ENCODE results near the gene ATP5F1E.

Gene ATP5F1E

GRCh38 chr20:59063358-59064213 is 31.5 kb upstream of the ATP5F1E start:
- Histone ChIP-seq H3K27ac (ENCODE audit: low read depth, low read length) (no peak overlapping the region), H3K36me3 (ENCODE audit: insufficient read depth, low read length) (no peaks in the 10 kb centered on the region), H3K4me3 (ENCODE audit: low read length) (no peak overlapping the region), H3K27me3 (ENCODE audit: insufficient read depth, low read length) (no peaks in the 10 kb centered on the region), H3K9ac (ENCODE audit: low read depth, low read length) (no peak overlapping the region), H3K4me1 (ENCODE audit: insufficient read depth, low read length) (no peaks in the 10 kb centered on the region), H3K9me3 (ENCODE audit: insufficient read depth, low read depth, low read length) (no peaks in the 10 kb centered on the region)
- 63% methylated on average over 20 of the region's 22 CpGs for WGBS

DNA sequence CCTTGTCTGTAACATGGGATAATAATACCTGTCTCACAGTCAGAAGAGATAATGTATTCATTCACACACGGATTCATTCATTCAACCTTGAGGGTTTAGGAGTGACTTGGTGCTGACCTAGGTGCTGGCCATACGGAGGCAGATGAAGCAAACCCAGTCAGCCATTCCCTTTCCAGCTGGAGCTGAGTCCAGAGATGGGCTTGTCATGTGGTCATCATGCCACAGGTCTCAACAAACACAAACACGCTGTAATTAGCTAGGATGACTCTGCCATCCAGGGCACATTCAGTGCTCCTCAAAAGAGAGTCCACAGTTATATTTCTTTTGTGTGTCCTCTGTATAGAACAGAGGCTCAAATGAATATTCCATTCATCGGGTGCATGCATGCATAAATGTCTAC is 29.9 kb upstream of the ATP5F1E start:
- Histone ChIP-seq H3K36me3 (ENCODE audit: insufficient read depth, low read length) (no peaks in the 10 kb centered on the region), H3K4me1 (ENCODE audit: insufficient read depth, low read length) (no peaks in the 10 kb centered on the region)
- 78% methylated on average over 4 of the region's 4 CpGs for WGBS

GRCh38 chr20:59055302-59055701 is 23.2 kb upstream of the ATP5F1E start:
- H3K4me3 ChIP-seq (ENCODE audit: low read length) = no peak overlapping the region
- H3K36me3 ChIP-seq (ENCODE audit: insufficient read depth, low read length) = no peaks in the 10 kb centered on the region
- H3K4me1 ChIP-seq (ENCODE audit: insufficient read depth, low read length) = no peaks in the 10 kb centered on the region
- no peaks in the 10 kb centered on the region for H3K9me3 ChIP-seq (ENCODE audit: insufficient read depth, low read depth, low read length)
- no peak overlapping the region for H3K9ac ChIP-seq (ENCODE audit: low read depth, low read length)
- WGBS = 91% methylated on average over 7 of the region's 7 CpGs
- no peak overlapping the region for H3K27ac ChIP-seq (ENCODE audit: low read depth, low read length)
- peaks cover 9% of the 10 kb centered on the region for H3K27me3 ChIP-seq (ENCODE audit: insufficient read depth, low read length)

More for the DNA sequence above, 29.9 kb upstream of the ATP5F1E start:
- Histone ChIP-seq H3K27ac (ENCODE audit: low read depth, low read length) (no peak overlapping the region), H3K9me3 (ENCODE audit: insufficient read depth, low read depth, low read length) (no peaks in the 10 kb centered on the region), H3K4me3 (ENCODE audit: low read length) (no peak overlapping the region), H3K27me3 (ENCODE audit: insufficient read depth, low read length) (no peaks in the 10 kb centered on the region), H3K9ac (ENCODE audit: low read depth, low read length) (no peak overlapping the region)

GRCh38 chr20:59051666-59052185 is 19.6 kb upstream of the ATP5F1E start:
- 85% methylated on average over 5 of the region's 6 CpGs for WGBS
- Histone ChIP-seq H3K9me3 (ENCODE audit: insufficient read depth, low read depth, low read length) (no peaks in the 10 kb centered on the region), H3K27me3 (ENCODE audit: insufficient read depth, low read length) (peaks cover 26% of the 10 kb centered on the region), H3K36me3 (ENCODE audit: insufficient read depth, low read length) (no peaks in the 10 kb centered on the region), H3K9ac (ENCODE audit: low read depth, low read length) (no peak overlapping the region), H3K27ac (ENCODE audit: low read depth, low read length) (no peak overlapping the region), H3K4me1 (ENCODE audit: insufficient read depth, low read length) (no peaks in the 10 kb centered on the region), H3K4me3 (ENCODE audit: low read length) (no peak overlapping the region)

DNA sequence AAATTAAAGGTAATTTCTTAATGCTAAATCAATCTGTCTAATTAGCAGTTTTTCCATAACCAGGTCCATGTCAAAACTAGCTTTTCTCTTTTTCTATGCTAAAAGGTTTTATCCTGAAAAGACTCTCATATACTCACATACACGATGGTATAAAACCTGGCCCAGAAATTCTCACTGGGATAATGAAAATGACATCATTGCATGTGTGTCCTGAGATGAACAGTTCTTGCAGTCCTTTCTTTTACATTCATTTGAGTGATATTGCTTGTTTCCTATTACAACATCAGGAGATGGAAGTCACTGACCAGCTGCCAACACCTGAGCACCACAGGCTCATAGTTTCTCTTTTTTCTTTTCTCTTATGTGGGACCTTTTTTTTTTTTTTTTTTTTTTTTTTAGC is 18.3 kb upstream of the ATP5F1E start:
- H3K4me3 ChIP-seq (ENCODE audit: low read length) = no peak overlapping the region
- H3K27ac ChIP-seq (ENCODE audit: low read depth, low read length) = no peak overlapping the region
- no peaks in the 10 kb centered on the region for H3K4me1 ChIP-seq (ENCODE audit: insufficient read depth, low read length)
- no peaks in the 10 kb centered on the region for H3K9me3 ChIP-seq (ENCODE audit: insufficient read depth, low read depth, low read length)
- H3K9ac ChIP-seq (ENCODE audit: low read depth, low read length) = no peak overlapping the region
- H3K36me3 ChIP-seq (ENCODE audit: insufficient read depth, low read length) = no peaks in the 10 kb centered on the region
- 90% methylated on average over 1 of the region's 1 CpG for WGBS
- peaks cover 28% of the 10 kb centered on the region for H3K27me3 ChIP-seq (ENCODE audit: insufficient read depth, low read length)

DNA sequence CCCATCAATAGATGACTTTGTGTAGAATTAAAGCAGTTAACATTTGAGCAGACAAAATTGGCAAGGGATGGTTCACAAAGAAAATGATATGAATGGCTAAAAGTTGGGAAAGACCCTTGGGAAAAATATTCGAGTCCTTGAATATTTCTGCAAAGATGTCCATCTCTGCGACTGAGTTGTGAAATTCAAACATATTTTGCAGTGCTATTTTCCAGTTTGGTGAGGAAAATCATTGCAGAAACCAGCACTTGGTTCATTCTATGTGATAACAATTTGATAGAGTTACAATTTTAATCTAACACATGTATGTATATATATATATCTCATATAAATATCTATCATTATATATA is 16.5 kb upstream of the ATP5F1E start:
- H3K4me1 ChIP-seq (ENCODE audit: insufficient read depth, low read length) = no peaks in the 10 kb centered on the region
- no peak overlapping the region for H3K4me3 ChIP-seq (ENCODE audit: low read length)
- H3K36me3 ChIP-seq (ENCODE audit: insufficient read depth, low read length) = no peaks in the 10 kb centered on the region
- H3K27me3 ChIP-seq (ENCODE audit: insufficient read depth, low read length) = peaks cover 28% of the 10 kb centered on the region
- no peak overlapping the region for H3K27ac ChIP-seq (ENCODE audit: low read depth, low read length)
- no peaks in the 10 kb centered on the region for H3K9me3 ChIP-seq (ENCODE audit: insufficient read depth, low read depth, low read length)
- WGBS = 87% methylated on average over 2 of the region's 2 CpGs
- no peak overlapping the region for H3K9ac ChIP-seq (ENCODE audit: low read depth, low read length)

DNA sequence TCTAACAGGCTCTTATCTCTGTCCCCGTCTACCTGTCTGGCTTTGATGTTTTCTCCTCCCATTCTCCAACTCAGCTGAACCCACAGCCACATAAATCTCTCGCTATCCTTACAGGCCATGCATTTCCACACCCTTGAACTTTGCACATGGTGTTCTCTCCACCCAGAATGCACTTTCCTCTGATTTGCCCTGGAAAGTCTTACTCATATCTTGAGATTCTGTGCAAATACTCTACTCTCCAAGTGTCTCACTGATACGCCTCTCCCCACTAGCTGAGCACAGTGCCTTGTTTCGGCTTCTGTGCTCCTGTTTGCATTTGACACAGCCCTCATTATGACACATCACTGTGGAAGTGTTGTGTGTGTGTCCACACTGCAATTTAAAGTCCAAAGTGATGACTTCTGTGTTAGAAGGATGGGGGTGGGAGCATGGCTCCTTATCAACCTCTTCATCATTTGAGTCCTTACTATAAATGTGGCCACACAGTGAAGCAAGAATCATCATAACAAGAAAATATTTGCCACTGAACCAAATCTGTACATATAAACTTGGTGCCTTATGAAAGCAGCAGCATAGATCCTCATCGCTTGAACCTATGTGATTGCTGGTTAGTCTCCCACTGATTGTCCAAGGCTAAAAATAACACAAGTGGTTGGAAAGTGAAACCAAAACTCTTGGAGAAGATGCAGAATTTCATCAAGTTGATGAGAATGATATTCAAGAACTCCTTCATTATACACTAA is 16.0 kb upstream of the ATP5F1E start:
- no peaks in the 10 kb centered on the region for H3K9me3 ChIP-seq (ENCODE audit: insufficient read depth, low read depth, low read length)
- H3K4me1 ChIP-seq (ENCODE audit: insufficient read depth, low read length) = peaks cover 3% of the 10 kb centered on the region; the same call in 1 of the 2 replicates
- 89% methylated on average over 5 of the region's 5 CpGs for WGBS
- H3K4me3 ChIP-seq (ENCODE audit: low read length) = no peak overlapping the region
- no peak overlapping the region for H3K9ac ChIP-seq (ENCODE audit: low read depth, low read length)
- H3K27me3 ChIP-seq (ENCODE audit: insufficient read depth, low read length) = peaks cover 26% of the 10 kb centered on the region
- no peak overlapping the region for H3K27ac ChIP-seq (ENCODE audit: low read depth, low read length)
- no peaks in the 10 kb centered on the region for H3K36me3 ChIP-seq (ENCODE audit: insufficient read depth, low read length)

- H3K9me3 ChIP-seq (ENCODE audit: insufficient read depth, low read depth, low read length) = no peaks in the 10 kb centered on the region
- H3K4me1 ChIP-seq (ENCODE audit: insufficient read depth, low read length) = peaks cover 6% of the 10 kb centered on the region; the same call in 1 of the 2 replicates
- H3K27ac ChIP-seq (ENCODE audit: low read depth, low read length) = no peak overlapping the region
- H3K36me3 ChIP-seq (ENCODE audit: insufficient read depth, low read length) = no peaks in the 10 kb centered on the region
- H3K27me3 ChIP-seq (ENCODE audit: insufficient read depth, low read length) = peaks cover 26% of the 10 kb centered on the region
- WGBS = 92% methylated on average over 3 of the region's 3 CpGs
- H3K9ac ChIP-seq (ENCODE audit: low read depth, low read length) = no peak overlapping the region
- no peak overlapping the region for H3K4me3 ChIP-seq (ENCODE audit: low read length)
Observed at GRCh38 chr20:59046862-59047261, 14.7 kb upstream of the ATP5F1E start.

GRCh38 chr20:59044796-59045195 is 12.7 kb upstream of the ATP5F1E start:
- Histone ChIP-seq H3K27ac (ENCODE audit: low read depth, low read length) (no peak overlapping the region), H3K27me3 (ENCODE audit: insufficient read depth, low read length) (peaks cover 20% of the 10 kb centered on the region), H3K4me1 (ENCODE audit: insufficient read depth, low read length) (peaks cover 9% of the 10 kb centered on the region; the same call in 1 of the 2 replicates), H3K36me3 (ENCODE audit: insufficient read depth, low read length) (peaks cover 5% of the 10 kb centered on the region; the same call in 1 of the 2 replicates), H3K4me3 (ENCODE audit: low read length) (no peak overlapping the region), H3K9me3 (ENCODE audit: insufficient read depth, low read depth, low read length) (no peaks in the 10 kb centered on the region), H3K9ac (ENCODE audit: low read depth, low read length) (no peak overlapping the region)
- 85% methylated on average over 3 of the region's 3 CpGs for WGBS

GRCh38 chr20:59044295-59044694 is 12.2 kb upstream of the ATP5F1E start:
- Histone ChIP-seq H3K36me3 (ENCODE audit: insufficient read depth, low read length) (peaks cover 5% of the 10 kb centered on the region; the same call in 1 of the 2 replicates), H3K4me1 (ENCODE audit: insufficient read depth, low read length) (peaks cover 9% of the 10 kb centered on the region; the same call in 1 of the 2 replicates), H3K9ac (ENCODE audit: low read depth, low read length) (no peak overlapping the region), H3K27me3 (ENCODE audit: insufficient read depth, low read length) (peaks cover 15% of the 10 kb centered on the region), H3K4me3 (ENCODE audit: low read length) (no peak overlapping the region), H3K27ac (ENCODE audit: low read depth, low read length) (no peak overlapping the region), H3K9me3 (ENCODE audit: insufficient read depth, low read depth, low read length) (no peaks in the 10 kb centered on the region)
- WGBS = 89% methylated on average over 2 of the region's 3 CpGs

- H3K4me1 ChIP-seq (ENCODE audit: insufficient read depth, low read length) = peaks cover 9% of the 10 kb centered on the region; the same call in 1 of the 2 replicates
- H3K9ac ChIP-seq (ENCODE audit: low read depth, low read length) = no peak overlapping the region
- no peak overlapping the region for H3K4me3 ChIP-seq (ENCODE audit: low read length)
- H3K9me3 ChIP-seq (ENCODE audit: insufficient read depth, low read depth, low read length) = no peaks in the 10 kb centered on the region
- WGBS = 98% methylated on average over 3 of the region's 3 CpGs
- no peak overlapping the region for H3K27ac ChIP-seq (ENCODE audit: low read depth, low read length)
- H3K36me3 ChIP-seq (ENCODE audit: insufficient read depth, low read length) = peaks cover 5% of the 10 kb centered on the region; the same call in 1 of the 2 replicates
- H3K27me3 ChIP-seq (ENCODE audit: insufficient read depth, low read length) = peaks cover 15% of the 10 kb centered on the region; the same call in 1 of the 2 replicates
Observed at GRCh38 chr20:59043698-59044097, 11.6 kb upstream of the ATP5F1E start.
